IMR-90 (cell line): ENCODE results near the gene DGLUCY. TPM values are rescaled to one million over a fixed set of nuclear protein-coding genes. Genes with fewer than 3 reads are reported as not detected.

Experiments
- ATAC-seq: fragments of 200-7000 bp; cut with Tn5 transposase; 2 replicates; pipeline ENCODE4 v1.9.1; 2020; ENCODE audit warnings: low read depth, mild to moderate bottlenecking, moderate library complexity
- BruUV-seq: library from RNA; stranded (reverse); fragments of 400-500 nt; replicated peaks from 2 replicates; lab custom pipeline; 2021; lab: Mats Ljungman, UMichigan
- CTCF ChIA-PET: fragments of 300-600 bp; formaldehyde crosslinking; extraction: SDS; loops from one replicate; lab custom pipeline; 2021; ENCODE audit warnings: antibody characterized with exemption; lab: Yijun Ruan, JAX
- POLR2A ChIA-PET: fragments of 300-600 bp; sonication (Branson Sonifier 250); formaldehyde crosslinking; loops from one replicate; lab custom pipeline; 2022; ENCODE audit warnings: antibody characterized with exemption; ENCODE audit not compliant: unreplicated experiment; lab: Charles Lee
- DNase-seq: peaks from one replicate; pipeline ENCODE4 v3.0.0; 2013
- H2AFZ ChIP-seq: replicated peaks from 2 replicates; pipeline ENCODE3; 2013; ENCODE audit warnings: low read length, mild to moderate bottlenecking; ENCODE audit not compliant: poor library complexity
- H2AK5ac ChIP-seq: 2 replicates; pipeline ENCODE4 v1.6.1; 2013; ENCODE audit warnings: low read depth, low read length, inconsistent platforms
- H2AK9ac ChIP-seq: replicated peaks from 2 replicates; pipeline ENCODE3; 2013; ENCODE audit warnings: mild to moderate bottlenecking, low read depth, low read length, moderate library complexity; ENCODE audit not compliant: poor library complexity
- H2BK120ac ChIP-seq: 2 replicates; pipeline ENCODE4 v1.6.1; 2013; ENCODE audit warnings: low read depth, low read length, inconsistent platforms
- H2BK15ac ChIP-seq: 3 replicates; pipeline ENCODE4 v1.6.1; 2013; ENCODE audit warnings: low read depth, low read length, inconsistent platforms
- H2BK20ac ChIP-seq: 2 replicates; pipeline ENCODE4 v1.6.1; 2013; ENCODE audit warnings: low read depth, mild to moderate bottlenecking, inconsistent platforms, low read length, moderate library complexity
- H2BK5ac ChIP-seq: 2 replicates; pipeline ENCODE4 v1.6.1; 2013; ENCODE audit warnings: mild to moderate bottlenecking, low read depth, low read length, inconsistent platforms; ENCODE audit not compliant: poor library complexity, severe bottlenecking
- H3K14ac ChIP-seq: replicated peaks from 2 replicates; pipeline ENCODE4 v1.6.1; 2013; ENCODE audit warnings: low read depth, low read length, inconsistent platforms
- H3K18ac ChIP-seq: 2 replicates; pipeline ENCODE4 v1.6.1; 2013; ENCODE audit warnings: low read depth, low read length, control low read depth
- H3K23ac ChIP-seq: 2 replicates; pipeline ENCODE4 v1.6.1; 2013; ENCODE audit warnings: low read depth, low read length, inconsistent platforms
- H3K27ac ChIP-seq: 2 replicates; pipeline ENCODE4 v1.5.1; 2013; ENCODE audit warnings: mild to moderate bottlenecking, control low read depth, low read length; ENCODE audit not compliant: insufficient read depth
- H3K27me3 ChIP-seq: 2 replicates; pipeline ENCODE4 v1.6.1; 2013; ENCODE audit warnings: low read length; ENCODE audit not compliant: control insufficient read depth, insufficient read depth
- H3K36me3 ChIP-seq: 2 replicates; pipeline ENCODE4 v1.6.1; 2013; ENCODE audit warnings: low read length, mixed read lengths; ENCODE audit not compliant: control insufficient read depth, insufficient read depth
- H3K4ac ChIP-seq: 2 replicates; pipeline ENCODE4 v1.6.1; 2013; ENCODE audit warnings: low read depth, low read length, inconsistent platforms
- H3K4me1 ChIP-seq: 2 replicates; pipeline ENCODE4 v1.6.1; 2013; ENCODE audit warnings: low read length, mixed read lengths; ENCODE audit not compliant: control insufficient read depth, insufficient read depth
- H3K4me2 ChIP-seq: 2 replicates; pipeline ENCODE4 v1.6.1; 2013; ENCODE audit warnings: low read depth, mild to moderate bottlenecking, control low read depth, low read length, moderate library complexity
- H3K4me3 ChIP-seq: 2 replicates; pipeline ENCODE4 v1.5.1; 2013; ENCODE audit warnings: low read depth, mild to moderate bottlenecking, control low read depth, low read length, moderate library complexity; ENCODE audit not compliant: insufficient read depth
- H3K56ac ChIP-seq: 2 replicates; pipeline ENCODE4 v1.6.1; 2013; ENCODE audit warnings: low read length, inconsistent platforms; ENCODE audit not compliant: insufficient read depth; ENCODE audit errors: extremely low read depth
- H3K79me1 ChIP-seq, 2 experiments: 2 replicates each; pipeline ENCODE4 v1.6.1; 2013; ENCODE audit warnings: low read length in 2 of 2, inconsistent platforms in 1 of 2, low read depth in 1 of 2
- H3K9ac ChIP-seq: 2 replicates; pipeline ENCODE4 v1.6.1; 2013; ENCODE audit warnings: low read depth, low read length, control low read depth
- H3K9me1 ChIP-seq: 2 replicates; pipeline ENCODE4 v1.6.1; 2013; ENCODE audit warnings: low read length, inconsistent platforms; ENCODE audit not compliant: insufficient read depth
- H3K9me3 ChIP-seq: 2 replicates; pipeline ENCODE4 v1.6.1; 2013; ENCODE audit warnings: low read length; ENCODE audit not compliant: control insufficient read depth, insufficient read depth
- H4K20me1 ChIP-seq: 2 replicates; pipeline ENCODE4 v1.6.1; 2013; ENCODE audit warnings: low read length, inconsistent platforms; ENCODE audit not compliant: insufficient read depth
- H4K5ac ChIP-seq: 2 replicates; pipeline ENCODE4 v1.6.1; 2013; ENCODE audit warnings: mild to moderate bottlenecking, low read depth, low read length, control low read depth
- H4K8ac ChIP-seq, 2 experiments: 2 replicates each; pipeline ENCODE4 v1.6.1; 2013; ENCODE audit warnings: low read depth in 2 of 2, low read length in 2 of 2, control low read depth in 1 of 2, inconsistent platforms in 1 of 2
- H4K91ac ChIP-seq: 2 replicates; pipeline ENCODE4 v1.6.1; 2013; ENCODE audit warnings: low read depth, low read length, inconsistent platforms; ENCODE audit not compliant: insufficient read depth
- MAFK ChIP-seq: IDR thresholded peaks from 2 replicates; pipeline ENCODE4 v1.6.1; 2012; ENCODE audit warnings: low read depth, low read length, improper control_type of control experiment
- MAZ ChIP-seq: IDR thresholded peaks from 2 replicates; pipeline ENCODE4 v1.6.1; 2012; ENCODE audit warnings: low read depth, mild to moderate bottlenecking, low read length, improper control_type of control experiment, moderate library complexity, borderline replicate concordance
- POLR2A ChIP-seq: IDR thresholded peaks from 2 replicates; pipeline ENCODE4 v1.6.1; 2012; ENCODE audit warnings: mild to moderate bottlenecking, low read depth, low read length
- WGBS, 2 experiments: methylation state at CpG; one replicate each; pipeline versions ENCODE4 v1.1.5 to v1.1.7; 2013; ENCODE audit warnings: missing lambda C conversion rate in 2 of 2; ENCODE audit not compliant: insufficient read length in 1 of 2; ENCODE audit errors: extremely low coverage in 2 of 2; 5-methylcytosine and 5-hydroxymethylcytosine counted together
- dilution Hi-C: fragments of 300-500 bp; cut with HindIII; formaldehyde crosslinking; loops from one replicate; pipeline ENCODE4 v1.14.3; 2018; ENCODE audit warnings: low sequenced_read_pairs; ENCODE audit not compliant: unreplicated experiment
- in situ Hi-C: fragments of 300-500 bp; cut with MboI; formaldehyde crosslinking; loops from 3 replicates; pipeline ENCODE4 v1.14.3; 2019; ENCODE audit warnings: low sequenced_read_pairs, inconsistent platforms, mixed read lengths
- intact Hi-C: fragments of 100-400 bp; cut with micrococcal nuclease; formaldehyde crosslinking; loops from 2 replicates; pipeline ENCODE4 v1.10.0; 2022
- microRNA-seq, 2 experiments: library from miRNA; stranded (forward) in 1 of 2; unstranded in 1 of 2; fragments of 10-50 nt in 1 of 2; fragments of <30 nt in 1 of 2; gene quantifications in 1 of 2; microRNA quantifications in 1 of 2; one replicate each; pipeline versions ENCODE3 to v1.1.0; 2013 to 2020; ENCODE audit not compliant: insufficient read depth in 1 of 2, insufficient read length in 1 of 2, unreplicated experiment in 1 of 2
- polyA plus RNA-seq, 3 experiments: library from polyadenylated mRNA; depleted of rRNA; stranded (reverse); fragments of >200 nt; gene quantifications; 2 replicates each; pipeline ENCODE4 v1.2.3, GENCODE V29; 2012; ENCODE audit warnings: low replicate concordance in 1 of 3
- small RNA-seq, 5 experiments: library from RNA; depleted of rRNA; stranded (forward); fragments of <200 nt; gene quantifications; one replicate each; pipeline ENCODE3, GENCODE V24; 2012
- total RNA-seq: library from RNA; depleted of rRNA; stranded (reverse); fragments of >200 nt; gene quantifications from 2 replicates; pipeline ENCODE4 v1.2.3, GENCODE V29; 2012; rRNA removed
- TF ChIP-seq, protein P1 (sequence below): conservative IDR thresholded peaks from 2 replicates; pipeline ENCODE4 v1.5.1; 2012; ENCODE audit warnings: mild to moderate bottlenecking, low read depth, low read length, improper control_type of control experiment
- TF ChIP-seq, protein P2 (sequence below): fragments of 150-350 bp; IDR thresholded peaks from 2 replicates; pipeline ENCODE4 v1.6.1; 2017; ENCODE audit warnings: mild to moderate bottlenecking, antibody characterized with exemption, low read length, low read depth

The DGLUCY gene
- total and polyA plus RNA-seq, 2 of the 4 experiments (the other 2 are of a cell fraction): 8.5 to 13.3 TPM

GRCh38 chr14:91274796-91275195 lies 160.9 kb downstream of the DGLUCY start:
- Histone ChIP-seq H3K9me3 (no peaks in the 10 kb centered on the region), H3K56ac (no peak overlapping the region), H3K79me1 (no peaks in the 10 kb centered on the region), H2BK20ac (no peak overlapping the region), H4K5ac (no peak overlapping the region), H3K4me3 (no peak overlapping the region), H3K23ac (no peak overlapping the region), H3K4ac (no peak overlapping the region), H3K9me1 (no peaks in the 10 kb centered on the region), H4K8ac (no peak overlapping the region), H3K14ac (no peak overlapping the region), H2BK5ac (no peak overlapping the region), H4K20me1 (no peaks in the 10 kb centered on the region), H3K4me1 (no peaks in the 10 kb centered on the region), H2AK5ac (no peak overlapping the region), H2AFZ (no peak overlapping the region), H3K27ac (no peak overlapping the region), H2AK9ac (no peak overlapping the region), H4K91ac (no peak overlapping the region), H2BK120ac (no peak overlapping the region), H2BK15ac (no peak overlapping the region), H3K36me3 (no peaks in the 10 kb centered on the region), H3K27me3 (peaks cover 10% of the 10 kb centered on the region), H3K4me2 (no peak overlapping the region), H3K9ac (no peak overlapping the region), H3K18ac (no peak overlapping the region)
- DNase-seq: no peak
- POLR2A ChIA-PET: no interaction called here
- CTCF ChIA-PET: no interaction called here
- WGBS, 2 experiments: 80% methylated on average over 1 of the region's 9 CpGs; no CpG with 5 or more reads in 1 of the 2 experiments
- in situ Hi-C loops (no loop called here), dilution Hi-C loops (no loop called here), intact Hi-C loops (no loop called here)
- no TSS peak for BruUV-seq
- no peak for ATAC-seq
- TF ChIP-seq, protein P1, sequence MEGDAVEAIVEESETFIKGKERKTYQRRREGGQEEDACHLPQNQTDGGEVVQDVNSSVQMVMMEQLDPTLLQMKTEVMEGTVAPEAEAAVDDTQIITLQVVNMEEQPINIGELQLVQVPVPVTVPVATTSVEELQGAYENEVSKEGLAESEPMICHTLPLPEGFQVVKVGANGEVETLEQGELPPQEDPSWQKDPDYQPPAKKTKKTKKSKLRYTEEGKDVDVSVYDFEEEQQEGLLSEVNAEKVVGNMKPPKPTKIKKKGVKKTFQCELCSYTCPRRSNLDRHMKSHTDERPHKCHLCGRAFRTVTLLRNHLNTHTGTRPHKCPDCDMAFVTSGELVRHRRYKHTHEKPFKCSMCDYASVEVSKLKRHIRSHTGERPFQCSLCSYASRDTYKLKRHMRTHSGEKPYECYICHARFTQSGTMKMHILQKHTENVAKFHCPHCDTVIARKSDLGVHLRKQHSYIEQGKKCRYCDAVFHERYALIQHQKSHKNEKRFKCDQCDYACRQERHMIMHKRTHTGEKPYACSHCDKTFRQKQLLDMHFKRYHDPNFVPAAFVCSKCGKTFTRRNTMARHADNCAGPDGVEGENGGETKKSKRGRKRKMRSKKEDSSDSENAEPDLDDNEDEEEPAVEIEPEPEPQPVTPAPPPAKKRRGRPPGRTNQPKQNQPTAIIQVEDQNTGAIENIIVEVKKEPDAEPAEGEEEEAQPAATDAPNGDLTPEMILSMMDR: no peak
- TF ChIP-seq MAFK: no peak
- TF ChIP-seq, protein P2, sequence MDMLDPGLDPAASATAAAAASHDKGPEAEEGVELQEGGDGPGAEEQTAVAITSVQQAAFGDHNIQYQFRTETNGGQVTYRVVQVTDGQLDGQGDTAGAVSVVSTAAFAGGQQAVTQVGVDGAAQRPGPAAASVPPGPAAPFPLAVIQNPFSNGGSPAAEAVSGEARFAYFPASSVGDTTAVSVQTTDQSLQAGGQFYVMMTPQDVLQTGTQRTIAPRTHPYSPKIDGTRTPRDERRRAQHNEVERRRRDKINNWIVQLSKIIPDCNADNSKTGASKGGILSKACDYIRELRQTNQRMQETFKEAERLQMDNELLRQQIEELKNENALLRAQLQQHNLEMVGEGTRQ: no peak
- no peak for TF ChIP-seq MAZ
- TF ChIP-seq POLR2A: no peak

Small RNA genes within 50 kb of the gene (microRNA-seq; reads per million reads assigned to microRNA genes)
- gene RNU7-30P (ENCODE audit: insufficient read depth, insufficient read length) (not detected), gene SNORA11B (ENCODE audit: insufficient read depth, insufficient read length) (not detected)

Small RNA genes within 50 kb of the gene (small RNA-seq; reads per million reads assigned to genes)
- 0 reads per million in 5 experiments for gene RNU7-30P
- 0 to 17.7 (median 0.49) reads per million in 5 experiments for gene SNORA11B

Other genes starting within 250 kb of the DGLUCY start
- 0.28 and 0.36 TPM in 2 replicates for gene RPS6KA5, start 53.4 kb upstream of the DGLUCY start, total RNA-seq
- 0.30 and 0.36 TPM in 2 replicates for gene RPS6KA5, start 53.4 kb upstream of the DGLUCY start, polyA plus RNA-seq (2012; rRNA removed)
- gene GPR68, start 130.6 kb downstream of the DGLUCY start, total RNA-seq: 0.28 and 0.72 TPM in 2 replicates
- gene GPR68, start 130.6 kb downstream of the DGLUCY start, polyA plus RNA-seq (2012; rRNA removed): 0.94 and 1.0 TPM in 2 replicates